CD4-positive, alpha-beta T cell (primary cell): ENCODE measurements around the gene KDM5A. TPM values are rescaled to one million over a fixed set of nuclear protein-coding genes. Genes with fewer than 3 reads are reported as not detected.

Experiments
- ATAC-seq: fragments of 200-7000 bp; cut with Tn5 transposase; one replicate; pipeline ENCODE4 v1.10.0; 2022; ENCODE audit warnings: mild to moderate bottlenecking; ENCODE audit not compliant: poor library complexity
- CTCF ChIA-PET: fragments of 350-600 bp; sonication (Branson Sonifier 250); formaldehyde crosslinking; loops from one replicate; lab custom pipeline; 2021; ENCODE audit warnings: antibody characterized with exemption, inconsistent platforms; lab: Charles Lee
- POLR2A ChIA-PET: fragments of 350-600 bp; sonication (Branson Sonifier 250); formaldehyde crosslinking; loops from one replicate; lab custom pipeline; 2021; ENCODE audit warnings: antibody characterized with exemption, inconsistent platforms; lab: Charles Lee
- DNase-seq, 14 experiments: peaks; one replicate each; pipeline ENCODE4 v3.0.0-alpha.2; 2013 to 2020; ENCODE audit warnings: mixed read lengths in 2 of 14
- H3K27ac ChIP-seq, 2 donors: one replicate each; pipeline versions ENCODE4 v1.5.1 to v1.7.0; 2013; ENCODE audit warnings: low read length in 2 of 2, low read depth in 1 of 2, mild to moderate bottlenecking in 1 of 2
- H3K27me3 ChIP-seq, 2 experiments: 1 replicate in 1 of 2; 2 replicates in 1 of 2; pipeline versions ENCODE4 v1.6.1 to v1.7.0; 2013; ENCODE audit warnings: low read length in 2 of 2, control low read depth in 1 of 2, mild to moderate bottlenecking in 1 of 2, moderate library complexity in 1 of 2; ENCODE audit not compliant: insufficient read depth in 2 of 2, control insufficient read depth in 1 of 2
- H3K36me3 ChIP-seq: one replicate; pipeline ENCODE4 v1.6.1; 2013; ENCODE audit warnings: low read length, control low read depth; ENCODE audit not compliant: insufficient read depth
- H3K4me1 ChIP-seq: one replicate; pipeline ENCODE4 v1.6.1; 2013; ENCODE audit warnings: low read length, control low read depth; ENCODE audit not compliant: insufficient read depth
- H3K4me3 ChIP-seq: one replicate; pipeline ENCODE4 v1.5.1; 2013; ENCODE audit warnings: mild to moderate bottlenecking, low read length, moderate library complexity
- H3K9me3 ChIP-seq, 2 experiments: 1 replicate in 1 of 2; 2 replicates in 1 of 2; pipeline versions ENCODE4 v1.6.1 to v1.7.0; 2013; ENCODE audit warnings: low read length in 2 of 2, mild to moderate bottlenecking in 2 of 2, control low read depth in 1 of 2, moderate library complexity in 1 of 2; ENCODE audit not compliant: control insufficient read depth in 1 of 2, insufficient read depth in 1 of 2
- H3K27ac Mint-ChIP-seq: one replicate; pipeline ENCODE4 v1.8.0; 2020; ENCODE audit warnings: mixed read lengths
- H3K27me3 Mint-ChIP-seq: one replicate; pipeline ENCODE4 v1.8.0; 2021; ENCODE audit warnings: mixed read lengths
- H3K36me3 Mint-ChIP-seq: one replicate; pipeline ENCODE4 v1.8.0; 2021; ENCODE audit warnings: low read depth, mixed read lengths
- H3K4me1 Mint-ChIP-seq: one replicate; pipeline ENCODE4 v1.8.0; 2021; ENCODE audit warnings: low read depth, mixed read lengths
- H3K4me3 Mint-ChIP-seq: one replicate; pipeline ENCODE4 v1.8.0; 2020; ENCODE audit warnings: mild to moderate bottlenecking, mixed read lengths
- H3K9me3 Mint-ChIP-seq: one replicate; pipeline ENCODE4 v1.8.0; 2020; ENCODE audit warnings: mixed read lengths
- CTCF ChIP-seq: fragments of 200-600 bp; IDR thresholded peaks from one replicate; pipeline ENCODE4 v1.8.0; 2022; ENCODE audit warnings: antibody characterized with exemption, mild to moderate bottlenecking
- intact Hi-C, 2 experiments: fragments of 100-400 bp; cut with DNase I in 1 of 2; cut with micrococcal nuclease in 1 of 2; formaldehyde crosslinking; loops; one replicate each; pipeline versions ENCODE4 v1.15.1 to v1.9.0; 2023 to 2025; cut with DNase I, micrococcal nuclease
- total RNA-seq, 174 experiments: library from RNA in 2 of 174; stranded (reverse) in 2 of 174; gene quantifications; one replicate each; pipeline ENCODE4 v1.2.3 and lab custom pipeline; 2021 to 2026

The KDM5A gene
- total RNA-seq, 2 experiments from 2014 or later: 149 to 151 TPM

GRCh38 chr12:337039-337438 is 52.1 kb downstream of the KDM5A start:
- intact Hi-C loops: no loop called here
- peaks cover 90% of the 10 kb centered on the region for H3K36me3 Mint-ChIP-seq
- Histone ChIP-seq H3K4me3 (no peak overlapping the region), H3K27me3 (no peaks in the 10 kb centered on the region), H3K27ac (no peak overlapping the region), H3K4me1 (no peaks in the 10 kb centered on the region), H3K9me3 (no peaks in the 10 kb centered on the region), H3K36me3 (peaks cover 70% of the 10 kb centered on the region)
- DNase-seq: no peak
- no peaks in the 10 kb centered on the region for H3K9me3 Mint-ChIP-seq
- TF ChIP-seq CTCF: no peak
- H3K27ac Mint-ChIP-seq: peak overlapping the region; percentile 28
- H3K4me3 Mint-ChIP-seq: no peak overlapping the region
- H3K27me3 Mint-ChIP-seq: no peaks in the 10 kb centered on the region
- POLR2A ChIA-PET: no interaction called here
- peaks cover 34% of the 10 kb centered on the region for H3K4me1 Mint-ChIP-seq
- no peak for ATAC-seq
- CTCF ChIA-PET: interaction anchor here (1.2 kb wide), 1 partner anchor 18 kb away, joined by 3 read pairs; no protein-coding TSS in a partner anchor

DNA sequence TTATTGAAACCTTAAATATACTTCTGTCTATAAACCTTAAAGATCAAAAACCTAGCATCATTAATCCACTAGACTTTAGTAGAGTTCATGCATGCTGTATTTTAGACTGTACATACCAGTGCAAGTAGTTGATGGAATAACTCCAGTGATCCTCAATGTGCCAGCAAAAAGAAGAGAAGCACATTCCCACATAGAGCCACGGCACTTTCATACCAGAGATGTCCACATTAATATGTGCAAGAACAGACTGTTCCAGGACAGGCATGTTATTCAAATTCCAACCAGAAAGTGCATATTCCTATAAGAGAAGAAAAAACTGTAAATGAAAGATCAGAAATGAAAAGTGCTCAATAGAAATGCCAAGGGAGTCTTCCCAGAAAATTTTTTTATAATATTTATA is 55.0 kb downstream of the KDM5A start:
- TF ChIP-seq CTCF: no peak
- no peaks in the 10 kb centered on the region for H3K9me3 ChIP-seq
- H3K4me3 Mint-ChIP-seq: no peak overlapping the region
- intact Hi-C loops: no loop called here
- H3K27ac ChIP-seq: no peak overlapping the region
- DNase-seq (no peak), ATAC-seq (no peak)
- H3K36me3 ChIP-seq: peaks cover 74% of the 10 kb centered on the region
- H3K27me3 ChIP-seq: no peaks in the 10 kb centered on the region
- no peaks in the 10 kb centered on the region for H3K9me3 Mint-ChIP-seq
- no peak overlapping the region for H3K4me3 ChIP-seq
- ChIA-PET POLR2A (no interaction called here), CTCF (no interaction called here)
- no peaks in the 10 kb centered on the region for H3K4me1 ChIP-seq
- peak overlapping the region; percentile 29 for H3K27ac Mint-ChIP-seq
- H3K36me3 Mint-ChIP-seq: peaks cover 88% of the 10 kb centered on the region
- H3K4me1 Mint-ChIP-seq: peaks cover 25% of the 10 kb centered on the region
- no peaks in the 10 kb centered on the region for H3K27me3 Mint-ChIP-seq

DNA sequence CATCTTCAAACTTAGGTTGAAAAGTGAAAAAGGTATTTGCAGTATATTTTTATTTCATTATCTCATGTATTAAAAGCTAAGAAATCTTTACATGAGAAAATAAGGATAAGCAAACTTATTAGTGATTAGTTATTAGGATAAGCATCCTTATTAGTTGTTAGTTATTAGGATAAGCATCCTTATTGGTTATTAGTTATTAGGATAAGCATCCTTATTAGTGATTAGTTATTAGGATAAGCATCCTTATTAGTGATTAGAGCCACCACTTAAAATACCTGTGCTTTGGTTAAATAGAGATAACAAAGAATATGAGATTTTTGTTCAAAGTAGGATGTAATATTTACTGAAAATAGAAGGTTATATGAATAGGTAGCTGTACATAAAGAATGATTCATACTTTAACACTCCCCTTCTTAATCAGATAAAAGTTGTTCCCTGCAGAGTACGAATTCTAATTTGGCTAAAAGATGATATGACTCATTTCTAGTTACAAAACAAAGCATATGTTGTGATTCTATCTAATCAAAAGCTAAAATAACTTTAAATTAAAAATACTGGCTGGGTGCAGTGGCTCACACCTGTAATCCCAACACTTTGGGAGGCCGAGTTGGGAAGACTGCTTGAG is 56.4 kb downstream of the KDM5A start:
- no peak overlapping the region for H3K27ac Mint-ChIP-seq
- H3K9me3 Mint-ChIP-seq: no peaks in the 10 kb centered on the region
- no peak overlapping the region for H3K4me3 Mint-ChIP-seq
- peaks cover 78% of the 10 kb centered on the region for H3K36me3 ChIP-seq
- DNase-seq (no peak), ATAC-seq (no peak)
- intact Hi-C loops: no loop called here
- H3K27me3 ChIP-seq: no peaks in the 10 kb centered on the region
- no peak overlapping the region for H3K27ac ChIP-seq
- no peak for TF ChIP-seq CTCF
- ChIA-PET CTCF (no interaction called here), POLR2A (no interaction called here)
- no peak overlapping the region for H3K4me3 ChIP-seq
- H3K36me3 Mint-ChIP-seq: peaks cover 88% of the 10 kb centered on the region
- H3K4me1 ChIP-seq: no peaks in the 10 kb centered on the region
- no peaks in the 10 kb centered on the region for H3K9me3 ChIP-seq
- H3K27me3 Mint-ChIP-seq: no peaks in the 10 kb centered on the region
- peaks cover 16% of the 10 kb centered on the region for H3K4me1 Mint-ChIP-seq
